Upper lobe of right lung (tissue), 1 donor: Measurements from ENCODE around the gene CMTM4. TPM values are rescaled to one million over a fixed set of nuclear protein-coding genes. Genes with fewer than 3 reads are reported as not detected.
"Not testable (repeated sequence)": the region's sequence is repeated elsewhere in the genome, so short reads cannot be mapped to it uniquely, and the experiment has no call there.

Source experiments
- ATAC-seq: fragments of 200-7000 bp; cut with Tn5 transposase; one replicate; pipeline ENCODE4 v1.9.1; 2020; ENCODE audit warnings: mild to moderate bottlenecking, moderate library complexity
- DNase-seq: peaks from one replicate; pipeline ENCODE4 v3.0.0-alpha.2; 2020
- H3K27ac ChIP-seq: fragments of 200-600 bp; one replicate; pipeline ENCODE4 v1.8.0; 2022
- H3K27me3 ChIP-seq: fragments of 200-600 bp; one replicate; pipeline ENCODE4 v1.8.0; 2022; ENCODE audit warnings: mild to moderate bottlenecking
- H3K36me3 ChIP-seq: fragments of 200-600 bp; one replicate; pipeline ENCODE4 v1.8.0; 2022
- H3K4me1 ChIP-seq: fragments of 200-600 bp; one replicate; pipeline ENCODE4 v1.8.0; 2022
- H3K4me3 ChIP-seq: fragments of 200-600 bp; one replicate; pipeline ENCODE4 v1.8.0; 2022; ENCODE audit warnings: mild to moderate bottlenecking
- H3K9me3 ChIP-seq: fragments of 200-600 bp; one replicate; pipeline ENCODE4 v1.8.0; 2022
- intact Hi-C: fragments of 100-400 bp; cut with DNase I; formaldehyde crosslinking; loops from one replicate; pipeline ENCODE4 v1.11.0; 2022
- total RNA-seq: library from RNA; stranded (reverse); fragmentation: NEBNext Ultra II Directional; extraction: Animal tissue kit (Norgen Biotek cat#: 25700); gene quantifications from one replicate; pipeline ENCODE4 v1.2.1, GENCODE V29; 2021
- TF ChIP-seq, protein P1 (sequence below): fragments of 200-600 bp; IDR thresholded peaks from one replicate; pipeline ENCODE4 v1.8.0; 2022; ENCODE audit warnings: antibody characterized with exemption
- donor health status: DM: no; HTN: yes; CAD: no; lungs with severe emphysema.

Gene CMTM4
- total RNA-seq, 1 donor from 2014 or later, result 58.0 TPM

DNA sequence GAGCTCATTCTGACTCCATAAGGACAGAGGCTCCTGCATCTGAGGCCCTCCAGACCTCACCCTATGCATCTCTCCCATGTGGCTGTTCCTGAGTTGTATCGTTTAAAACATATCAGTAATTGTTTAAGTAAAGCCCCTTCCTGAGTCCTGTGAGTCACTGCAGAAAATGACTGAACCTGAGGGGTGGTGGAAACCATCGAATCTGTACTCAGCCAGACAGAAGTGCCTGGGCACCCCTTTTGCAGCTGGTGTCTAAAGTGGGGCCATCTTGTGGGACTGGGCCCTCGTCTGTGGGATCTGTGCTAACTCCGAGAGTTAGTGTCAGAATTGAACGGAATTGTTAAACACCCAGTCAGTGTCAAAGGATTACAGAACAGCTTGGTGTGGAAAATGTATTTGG lies 66.7 kb downstream of the CMTM4 start:
- Histone ChIP-seq H3K27ac (no peak overlapping the region), H3K4me3 (no peak overlapping the region), H3K36me3 (no peaks in the 10 kb centered on the region), H3K9me3 (no peaks in the 10 kb centered on the region), H3K4me1 (no peaks in the 10 kb centered on the region), H3K27me3 (no peaks in the 10 kb centered on the region)
- TF ChIP-seq, protein P1, sequence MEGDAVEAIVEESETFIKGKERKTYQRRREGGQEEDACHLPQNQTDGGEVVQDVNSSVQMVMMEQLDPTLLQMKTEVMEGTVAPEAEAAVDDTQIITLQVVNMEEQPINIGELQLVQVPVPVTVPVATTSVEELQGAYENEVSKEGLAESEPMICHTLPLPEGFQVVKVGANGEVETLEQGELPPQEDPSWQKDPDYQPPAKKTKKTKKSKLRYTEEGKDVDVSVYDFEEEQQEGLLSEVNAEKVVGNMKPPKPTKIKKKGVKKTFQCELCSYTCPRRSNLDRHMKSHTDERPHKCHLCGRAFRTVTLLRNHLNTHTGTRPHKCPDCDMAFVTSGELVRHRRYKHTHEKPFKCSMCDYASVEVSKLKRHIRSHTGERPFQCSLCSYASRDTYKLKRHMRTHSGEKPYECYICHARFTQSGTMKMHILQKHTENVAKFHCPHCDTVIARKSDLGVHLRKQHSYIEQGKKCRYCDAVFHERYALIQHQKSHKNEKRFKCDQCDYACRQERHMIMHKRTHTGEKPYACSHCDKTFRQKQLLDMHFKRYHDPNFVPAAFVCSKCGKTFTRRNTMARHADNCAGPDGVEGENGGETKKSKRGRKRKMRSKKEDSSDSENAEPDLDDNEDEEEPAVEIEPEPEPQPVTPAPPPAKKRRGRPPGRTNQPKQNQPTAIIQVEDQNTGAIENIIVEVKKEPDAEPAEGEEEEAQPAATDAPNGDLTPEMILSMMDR, result no peak
- intact Hi-C loops, result no loop called here
- ATAC-seq, result no peak
- no peak for DNase-seq

- H3K9me3 ChIP-seq, H3K27ac ChIP-seq, H3K36me3 ChIP-seq, intact Hi-C loops, ATAC-seq, H3K4me3 ChIP-seq, DNase-seq, H3K4me1 ChIP-seq, H3K27me3 ChIP-seq: not testable (repeated sequence)
These were observed 68.7 kb downstream of the CMTM4 start for GRCh38 chr16:66627611-66628378.

GRCh38 chr16:66623755-66624154 lies 72.8 kb downstream of the CMTM4 start:
- no peaks in the 10 kb centered on the region for H3K4me1 ChIP-seq
- ATAC-seq (no peak), DNase-seq (no peak)
- no peak overlapping the region for H3K27ac ChIP-seq
- H3K36me3 ChIP-seq, result peaks cover 4% of the 10 kb centered on the region
- no peaks in the 10 kb centered on the region for H3K9me3 ChIP-seq
- H3K4me3 ChIP-seq, result no peak overlapping the region
- H3K27me3 ChIP-seq, result no peaks in the 10 kb centered on the region
- intact Hi-C loops, result no loop called here
- TF ChIP-seq, protein P1, result no peak

DNA sequence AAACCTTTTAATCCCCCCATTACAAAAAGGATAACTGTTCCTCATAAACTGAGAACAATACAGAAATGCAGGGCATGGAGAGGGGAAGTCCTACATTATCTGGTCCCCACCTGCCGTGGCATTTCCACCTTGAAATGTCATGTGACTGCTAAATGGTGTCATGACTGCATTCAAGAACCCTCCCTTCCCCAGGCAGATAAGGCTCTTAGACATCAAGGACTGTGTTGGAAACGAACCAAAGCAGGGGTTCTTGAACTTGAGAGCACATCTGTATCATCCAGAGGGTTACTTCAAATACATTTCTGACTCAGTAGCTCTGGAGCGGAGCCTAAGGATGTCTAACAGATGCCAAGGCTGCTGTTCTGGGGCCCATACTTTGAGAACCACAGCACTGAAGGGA lies 73.7 kb downstream of the CMTM4 start:
- intact Hi-C loops, result no loop called here
- no peaks in the 10 kb centered on the region for H3K9me3 ChIP-seq
- H3K36me3 ChIP-seq, result peaks cover 4% of the 10 kb centered on the region
- DNase-seq (no peak), ATAC-seq (no peak)
- no peaks in the 10 kb centered on the region for H3K27me3 ChIP-seq
- H3K4me3 ChIP-seq, result no peak overlapping the region
- no peaks in the 10 kb centered on the region for H3K4me1 ChIP-seq
- TF ChIP-seq, protein P1, result no peak
- no peak overlapping the region for H3K27ac ChIP-seq

DNA sequence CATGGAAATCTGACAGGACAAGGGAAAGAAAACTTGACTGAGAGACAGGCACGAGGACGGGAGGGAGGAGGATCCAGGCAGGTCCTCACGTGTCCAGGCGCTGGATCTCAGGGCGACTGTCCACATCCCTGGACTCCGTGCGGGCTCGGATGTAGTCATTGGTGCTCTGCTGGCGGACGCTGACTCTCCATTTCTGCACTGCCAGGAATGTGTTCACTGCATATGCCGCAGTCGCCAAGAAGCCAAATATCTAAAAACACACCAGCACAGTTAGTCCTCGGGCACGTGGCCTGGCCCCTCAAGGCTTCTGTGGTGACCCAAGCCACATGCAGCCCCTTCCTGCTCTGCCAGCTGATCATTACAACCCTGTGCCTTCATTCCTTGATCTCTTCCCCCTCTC lies 74.6 kb downstream of the CMTM4 start:
- peaks cover 4% of the 10 kb centered on the region for H3K36me3 ChIP-seq
- no peaks in the 10 kb centered on the region for H3K9me3 ChIP-seq
- intact Hi-C loops, result no loop called here
- H3K4me3 ChIP-seq, result no peak overlapping the region
- no peaks in the 10 kb centered on the region for H3K27me3 ChIP-seq
- no peak overlapping the region for H3K27ac ChIP-seq
- ATAC-seq (no peak), DNase-seq (no peak)
- no peaks in the 10 kb centered on the region for H3K4me1 ChIP-seq
- TF ChIP-seq, protein P1, result no peak

- peaks cover 4% of the 10 kb centered on the region for H3K36me3 ChIP-seq
- H3K4me3 ChIP-seq, result no peak overlapping the region
- intact Hi-C loops, result no loop called here
- DNase-seq, result no peak
- no peaks in the 10 kb centered on the region for H3K27me3 ChIP-seq
- no peak overlapping the region for H3K27ac ChIP-seq
- TF ChIP-seq, protein P1, result no peak
- no peaks in the 10 kb centered on the region for H3K9me3 ChIP-seq
- H3K4me1 ChIP-seq, result no peaks in the 10 kb centered on the region
- ATAC-seq, result no peak
These were observed 76.1 kb downstream of the CMTM4 start for GRCh38 chr16:66620429-66620795.
